HG02642 (cell line): ENCODE results near the gene UBXN6.
A peak's percentile ranks its signal among the peaks of the same experiment; 100 is the strongest.

Source experiments
- ATAC-seq: cut with Tn5 transposase; IDR thresholded peaks from one replicate; pipeline ENCODE4 v1.9.1; 2021; ENCODE audit warnings: mild to moderate bottlenecking; ENCODE audit not compliant: unreplicated experiment, poor library complexity

UBXN6 gene

GRCh38 chr19:4493929-4494690 is 36.5 kb upstream of the UBXN6 start:
- no peak for ATAC-seq

- no peak for ATAC-seq
These were observed 35.7 kb upstream of the UBXN6 start for GRCh38 chr19:4493104-4493928.

DNA sequence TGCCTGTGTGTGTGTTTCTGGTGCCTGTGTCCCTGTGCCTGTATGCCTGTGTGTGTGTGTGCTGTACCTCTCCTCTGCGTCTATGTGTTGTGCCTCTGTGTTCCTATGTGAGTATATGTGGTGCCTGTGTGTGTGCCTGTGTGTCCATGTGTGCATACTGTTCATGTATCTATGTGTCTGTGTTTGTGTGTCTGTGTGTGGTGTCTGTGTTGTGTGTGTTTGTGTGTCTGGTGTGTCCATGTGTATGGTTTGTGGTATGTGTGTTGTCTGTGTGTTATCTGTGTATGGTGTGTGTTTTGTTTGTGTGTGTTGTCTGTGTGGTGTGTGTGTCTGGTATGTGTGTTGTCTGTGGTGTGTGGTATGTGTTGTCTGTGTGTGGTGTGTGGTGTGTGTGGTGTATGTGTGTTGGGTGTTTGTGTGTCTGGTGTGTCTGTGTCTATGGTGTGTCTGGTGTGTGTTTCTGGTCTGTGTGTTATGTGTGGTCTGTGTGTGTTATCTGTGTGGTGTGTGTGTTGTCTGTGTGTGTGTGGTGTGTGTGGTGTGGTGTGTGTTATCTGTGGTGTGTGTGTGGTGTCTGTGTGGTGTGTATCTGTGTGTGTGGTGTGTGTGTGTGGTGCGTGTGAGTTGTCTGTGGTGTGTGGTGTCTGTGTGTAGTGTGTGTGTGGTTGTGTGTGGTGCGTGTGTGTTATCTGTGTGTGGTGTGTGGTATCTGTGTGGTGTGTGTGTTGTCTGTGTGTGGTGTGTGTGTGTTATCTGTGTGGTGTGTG is 34.9 kb upstream of the UBXN6 start:
- ATAC-seq: no peak

DNA sequence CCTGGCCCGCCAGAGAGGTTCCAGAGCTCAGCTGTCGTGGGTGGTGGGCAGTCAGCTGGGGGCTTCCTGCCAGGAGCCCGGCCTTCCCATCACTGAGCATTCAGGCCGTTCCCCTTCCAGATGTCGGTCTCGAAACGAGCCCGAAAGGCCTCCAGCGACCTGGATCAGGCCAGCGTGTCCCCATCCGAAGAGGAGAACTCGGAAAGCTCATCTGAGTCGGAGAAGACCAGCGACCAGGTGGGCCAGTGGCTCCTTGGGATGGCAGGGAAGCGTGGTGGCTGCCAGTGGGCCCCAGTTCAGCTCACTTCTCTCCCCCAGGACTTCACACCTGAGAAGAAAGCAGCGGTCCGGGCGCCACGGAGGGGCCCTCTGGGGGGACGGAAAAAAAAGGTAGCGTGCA is 33.9 kb upstream of the UBXN6 start:
- no peak for ATAC-seq

GRCh38 chr19:4488496-4488895 is 30.9 kb upstream of the UBXN6 start:
- no peak for ATAC-seq

DNA sequence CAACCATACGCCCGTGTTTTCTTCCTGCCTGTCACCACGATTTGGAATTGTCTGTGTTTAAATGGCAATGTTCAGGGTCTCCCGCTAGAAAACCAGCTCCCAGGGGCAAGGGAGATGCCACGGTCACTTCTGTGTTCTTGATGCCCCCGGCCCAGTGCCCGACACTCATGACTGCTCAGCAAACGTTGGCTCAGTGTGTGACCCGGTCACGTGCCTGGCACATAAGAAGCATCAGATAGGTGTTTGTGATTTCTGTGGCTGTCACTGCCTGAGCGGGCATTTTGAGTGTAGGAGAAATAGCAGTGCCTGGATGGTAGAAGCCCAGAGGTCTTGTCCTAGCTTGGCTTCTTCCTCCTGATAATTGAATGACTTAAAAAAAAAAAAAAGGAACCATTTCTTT is 30.0 kb upstream of the UBXN6 start:
- no peak for ATAC-seq

DNA sequence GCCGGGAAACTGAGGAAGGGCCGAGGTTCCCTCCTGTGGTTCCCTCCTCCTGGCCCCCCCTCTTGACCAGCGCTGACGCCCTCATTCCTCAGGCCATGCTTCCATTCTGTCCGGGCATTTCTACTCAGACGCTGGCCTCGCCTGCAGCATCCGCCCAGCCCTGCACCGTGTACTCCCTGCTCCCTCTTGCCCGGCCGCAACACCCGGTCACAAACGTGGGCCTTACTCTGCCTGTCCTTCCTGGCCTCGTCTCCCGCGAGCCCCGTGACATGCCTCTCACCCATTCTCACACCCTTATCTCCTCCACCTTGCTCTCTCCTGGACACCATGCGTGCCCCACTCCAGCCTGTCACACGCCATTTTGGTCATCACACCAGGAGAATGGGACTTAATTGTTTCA is 25.8 kb upstream of the UBXN6 start:
- no peak for ATAC-seq

DNA sequence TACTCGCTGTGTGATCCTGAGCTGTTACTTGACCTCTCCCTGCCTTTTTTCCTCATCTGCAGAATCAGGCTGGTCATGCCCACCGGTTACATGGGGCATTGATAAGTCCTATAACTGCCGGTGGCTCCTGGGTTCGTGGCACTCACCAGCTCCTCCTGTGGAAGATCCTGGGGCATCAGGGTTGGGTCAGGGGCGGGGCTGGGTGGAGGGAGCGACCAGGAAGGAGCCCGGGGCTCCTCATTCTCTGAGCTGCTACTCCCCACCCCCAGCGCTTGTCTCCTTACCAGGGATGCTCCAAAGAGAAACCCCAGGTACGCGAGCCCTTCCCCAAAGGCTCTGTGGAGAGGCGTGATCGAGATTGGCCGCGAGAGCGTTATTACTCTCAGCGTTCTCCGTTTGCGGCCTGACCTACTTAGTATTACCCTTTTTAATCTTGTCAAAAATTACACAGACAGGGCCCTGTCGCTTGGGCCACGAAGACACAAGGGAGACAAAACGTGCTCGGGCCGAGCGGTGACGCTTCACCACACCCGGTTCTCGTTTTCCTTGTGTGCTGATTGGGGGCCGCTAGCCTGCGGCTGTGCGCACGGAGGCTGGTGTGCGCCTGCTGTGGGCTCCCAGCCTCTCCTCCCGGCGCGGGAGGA is 25.2 kb upstream of the UBXN6 start:
- no peak for ATAC-seq

GRCh38 chr19:4477034-4477801 is 19.6 kb upstream of the UBXN6 start:
- no peak for ATAC-seq

- no peak for ATAC-seq
These were observed 17.0 kb upstream of the UBXN6 start for GRCh38 chr19:4474514-4475022.

- ATAC-seq: no peak
These were observed 16.3 kb upstream of the UBXN6 start for GRCh38 chr19:4473763-4474513.

GRCh38 chr19:4473011-4473762 is 15.6 kb upstream of the UBXN6 start:
- no peak for ATAC-seq

DNA sequence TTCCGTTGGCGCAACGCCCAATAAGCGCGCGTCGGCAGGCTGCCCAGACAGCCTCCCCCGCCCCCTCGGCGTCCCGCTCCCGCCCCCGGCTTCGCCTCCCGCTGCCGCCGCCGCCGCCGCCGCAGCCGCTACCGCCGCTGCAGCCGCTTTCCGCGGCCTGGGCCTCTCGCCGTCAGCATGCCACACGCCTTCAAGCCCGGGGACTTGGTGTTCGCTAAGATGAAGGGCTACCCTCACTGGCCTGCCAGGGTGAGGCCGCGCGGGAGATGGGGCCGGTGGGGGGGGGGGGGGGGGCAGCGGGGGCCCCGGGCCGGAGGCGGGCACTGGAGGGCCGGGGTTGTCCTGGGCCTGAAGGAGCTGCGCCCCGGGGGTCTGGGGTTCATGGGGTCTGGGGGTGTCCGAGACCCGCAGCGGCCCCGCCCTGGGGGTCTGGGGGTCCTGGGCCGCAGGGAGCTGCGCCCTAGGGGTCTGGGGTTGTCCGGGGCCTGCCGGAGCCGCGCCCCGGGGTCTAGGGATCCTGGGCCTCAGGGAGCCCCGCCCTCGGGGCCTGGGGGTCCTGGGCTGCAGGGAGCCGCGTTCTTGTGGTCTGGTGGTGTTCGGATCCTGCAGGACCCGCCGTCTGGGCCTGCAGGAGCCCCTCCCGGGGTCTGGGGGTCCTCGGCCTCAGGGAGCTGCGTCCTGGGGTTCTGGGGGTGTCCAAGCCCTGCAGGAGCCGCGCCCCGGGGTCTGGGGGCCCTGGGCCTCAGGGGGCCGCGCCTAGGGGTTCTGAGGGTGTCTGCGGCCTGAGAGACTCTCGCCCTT is 14.8 kb upstream of the UBXN6 start, which contains the start of gene HDGFL2:
Gene HDGFL2 (plus strand): TSS at position 124 of the 801 bp plus-strand sequence. CDS start 54 bp downstream, at position 178.
- peak; percentile 4 for ATAC-seq

- ATAC-seq: peak; percentile 86
These were observed 14.0 kb upstream of the UBXN6 start for GRCh38 chr19:4471403-4472173.

DNA sequence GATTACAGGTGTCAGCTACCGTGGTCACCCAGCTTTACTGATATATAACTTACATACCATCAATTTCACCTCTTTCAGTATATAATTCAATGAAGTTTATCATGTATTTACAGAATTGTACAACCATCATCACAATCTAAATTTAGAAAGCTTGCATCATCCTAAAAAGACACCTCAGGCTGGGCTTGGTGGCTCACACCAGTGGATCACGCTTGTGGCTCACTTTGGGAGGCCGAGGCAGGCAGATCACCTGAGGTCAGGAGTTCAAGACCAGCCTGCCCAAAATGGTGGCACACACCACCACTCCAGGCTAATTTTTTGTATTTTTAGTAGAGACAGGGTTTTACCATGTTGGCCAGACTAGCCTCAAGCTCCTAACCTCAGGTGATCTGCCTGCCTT is 10.2 kb upstream of the UBXN6 start:
- no peak for ATAC-seq

DNA sequence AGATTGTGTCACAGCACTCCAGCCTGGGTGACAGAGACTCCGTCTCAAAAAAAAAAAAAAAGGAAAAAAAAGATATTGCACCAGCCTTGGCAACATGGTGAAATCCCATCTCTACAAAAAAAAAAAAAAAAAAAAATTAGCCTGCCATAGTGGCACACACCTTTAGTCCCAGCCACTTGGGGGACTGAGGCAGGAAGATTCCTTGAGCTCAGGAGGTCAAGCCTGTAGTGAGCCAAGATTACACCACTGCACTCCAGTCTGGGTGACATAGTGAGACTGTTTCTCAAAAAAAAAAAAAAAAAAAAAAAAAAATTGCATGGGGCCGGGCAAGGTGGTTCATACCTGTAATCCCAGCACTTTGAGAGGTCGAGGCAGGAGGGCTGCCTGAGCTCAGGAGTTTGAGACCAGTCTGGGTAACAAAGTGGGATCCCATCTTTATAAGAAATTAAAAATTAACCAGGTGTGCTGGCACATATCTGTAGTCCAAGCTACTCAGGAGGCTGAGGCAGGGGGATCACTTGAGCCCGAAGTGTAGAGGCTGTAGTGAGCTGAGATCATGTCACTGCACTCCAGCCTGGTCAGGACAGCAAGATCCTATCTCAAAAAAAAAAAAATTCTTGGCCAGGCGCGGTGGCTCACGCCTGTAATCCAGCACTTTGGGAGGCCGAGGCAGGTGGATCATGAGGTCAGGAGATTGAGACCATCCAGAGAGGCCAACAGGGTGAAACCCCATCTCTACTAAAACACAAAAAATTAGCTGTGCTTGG is 7.4 kb upstream of the UBXN6 start:
- no peak for ATAC-seq
